ES-I3 (cell line): ENCODE results near the gene RASSF1.

Source experiments
- H3K36me3 ChIP-seq: 2 replicates; pipeline ENCODE4 v1.6.1; 2013; ENCODE audit warnings: mild to moderate bottlenecking, low read length, control low read depth, moderate library complexity; ENCODE audit not compliant: insufficient read depth
- H3K4me1 ChIP-seq: 2 replicates; pipeline ENCODE4 v1.6.1; 2013; ENCODE audit warnings: mild to moderate bottlenecking, control low read depth, low read length; ENCODE audit not compliant: insufficient read depth
- H3K9ac ChIP-seq: 2 replicates; pipeline ENCODE4 v1.6.1; 2013; ENCODE audit warnings: low read depth, mild to moderate bottlenecking, low read length, moderate library complexity
- H3K9me3 ChIP-seq: 2 replicates; pipeline ENCODE4 v1.6.1; 2013; ENCODE audit warnings: mild to moderate bottlenecking, low read length, moderate library complexity; ENCODE audit not compliant: control insufficient read depth, insufficient read depth

The RASSF1 gene, protein sequence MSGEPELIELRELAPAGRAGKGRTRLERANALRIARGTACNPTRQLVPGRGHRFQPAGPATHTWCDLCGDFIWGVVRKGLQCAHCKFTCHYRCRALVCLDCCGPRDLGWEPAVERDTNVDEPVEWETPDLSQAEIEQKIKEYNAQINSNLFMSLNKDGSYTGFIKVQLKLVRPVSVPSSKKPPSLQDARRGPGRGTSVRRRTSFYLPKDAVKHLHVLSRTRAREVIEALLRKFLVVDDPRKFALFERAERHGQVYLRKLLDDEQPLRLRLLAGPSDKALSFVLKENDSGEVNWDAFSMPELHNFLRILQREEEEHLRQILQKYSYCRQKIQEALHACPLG

DNA sequence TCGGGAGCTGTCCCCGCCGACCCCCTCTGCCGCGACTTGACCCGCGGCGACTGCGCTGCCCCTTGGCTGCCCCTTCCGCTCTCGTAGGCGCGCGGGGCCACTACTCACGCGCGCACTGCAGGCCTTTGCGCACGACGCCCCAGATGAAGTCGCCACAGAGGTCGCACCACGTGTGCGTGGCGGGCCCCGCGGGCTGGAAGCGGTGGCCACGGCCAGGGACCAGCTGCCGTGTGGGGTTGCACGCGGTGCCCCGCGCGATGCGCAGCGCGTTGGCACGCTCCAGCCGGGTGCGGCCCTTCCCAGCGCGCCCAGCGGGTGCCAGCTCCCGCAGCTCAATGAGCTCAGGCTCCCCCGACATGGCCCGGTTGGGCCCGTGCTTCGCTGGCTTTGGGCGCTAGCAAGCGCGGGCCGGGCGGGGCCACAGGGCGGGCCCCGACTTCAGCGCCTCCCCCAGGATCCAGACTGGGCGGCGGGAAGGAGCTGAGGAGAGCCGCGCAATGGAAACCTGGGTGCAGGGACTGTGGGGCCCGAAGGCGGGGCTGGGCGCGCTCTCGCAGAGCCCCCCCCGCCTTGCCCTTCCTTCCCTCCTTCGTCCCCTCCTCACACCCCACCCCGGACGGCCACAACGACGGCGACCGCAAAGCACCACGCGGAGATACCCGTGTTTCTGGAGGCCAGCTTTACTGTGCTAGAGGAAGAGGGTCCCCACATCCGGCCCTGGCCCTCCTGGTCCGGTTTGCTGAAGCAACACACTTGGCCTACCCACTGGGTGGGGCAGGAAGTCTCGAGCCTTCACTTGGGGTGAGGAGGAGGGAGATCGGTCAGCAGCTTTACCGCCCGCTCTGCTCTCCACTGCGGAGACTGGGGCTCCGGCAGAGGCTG is at the start of gene RASSF1:
Gene RASSF1 (minus strand): TSS at position 389 of the 882 bp plus-strand sequence. CDS start 31 bp downstream, at position 358.
- H3K9ac ChIP-seq, result peak within 1 kb of the TSS; percentile 65
- no peaks in the 10 kb centered on the region for H3K36me3 ChIP-seq
- no peaks in the 10 kb centered on the region for H3K9me3 ChIP-seq
- peaks cover 5% of the 10 kb centered on the region for H3K4me1 ChIP-seq

DNA sequence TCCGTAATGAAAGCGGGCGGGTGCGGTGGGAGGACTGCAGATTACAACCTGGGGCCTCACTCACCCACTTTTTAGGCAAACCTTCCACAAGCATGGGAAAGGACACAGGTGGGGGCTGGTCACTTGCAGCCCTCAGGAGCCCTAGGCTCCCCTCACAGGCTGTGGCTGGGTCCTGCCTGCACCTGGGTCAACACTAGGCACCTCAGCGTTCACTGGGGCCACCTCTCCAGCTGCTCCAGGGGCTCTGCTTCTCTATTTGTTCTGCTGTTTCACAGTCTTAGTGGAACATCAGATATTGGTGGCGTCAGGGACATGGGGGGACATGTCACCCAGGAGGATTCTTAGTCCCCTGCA is 48.8 kb upstream of the RASSF1 start:
- H3K4me1 ChIP-seq, result no peaks in the 10 kb centered on the region; the same call in 1 of the 2 replicates
- H3K36me3 ChIP-seq, result no peaks in the 10 kb centered on the region
- no peak overlapping the region for H3K9ac ChIP-seq
- H3K9me3 ChIP-seq, result no peaks in the 10 kb centered on the region

DNA sequence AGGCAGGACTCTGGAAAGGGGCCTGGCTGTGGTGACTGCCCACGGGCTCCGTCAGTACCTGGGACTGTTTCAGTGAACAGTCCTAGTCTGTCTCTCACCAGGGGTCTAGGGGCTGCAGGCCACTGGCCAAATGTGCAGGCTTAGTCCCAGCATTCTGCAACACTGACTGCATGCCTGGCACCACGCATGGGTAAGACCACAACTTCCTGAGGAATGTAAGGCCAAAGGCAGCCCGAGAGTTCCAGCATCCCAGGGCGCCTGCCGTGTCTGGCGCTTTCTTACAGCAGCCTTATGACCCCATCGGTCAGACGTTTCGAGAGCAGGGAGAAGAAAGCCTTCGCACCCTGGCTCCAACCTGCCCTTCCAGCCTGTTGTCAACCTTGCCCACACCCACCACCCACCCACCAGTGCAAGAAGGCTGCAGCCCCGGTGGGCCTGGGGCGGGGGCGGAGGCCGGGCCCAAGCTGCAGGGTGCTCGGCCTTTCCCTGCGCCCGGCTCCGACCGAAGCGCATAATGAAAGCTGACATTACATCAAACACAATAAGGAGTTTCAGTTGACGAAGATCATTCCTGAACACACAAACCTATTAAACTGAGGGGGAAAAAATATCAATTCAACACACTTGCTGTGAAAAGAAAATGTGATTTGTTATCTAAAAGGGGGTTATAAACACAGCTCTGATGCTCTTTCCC is 48.2 kb upstream of the RASSF1 start:
- Histone ChIP-seq H3K9ac (no peak overlapping the region), H3K36me3 (no peaks in the 10 kb centered on the region), H3K9me3 (no peaks in the 10 kb centered on the region), H3K4me1 (no peaks in the 10 kb centered on the region; the same call in 1 of the 2 replicates)

DNA sequence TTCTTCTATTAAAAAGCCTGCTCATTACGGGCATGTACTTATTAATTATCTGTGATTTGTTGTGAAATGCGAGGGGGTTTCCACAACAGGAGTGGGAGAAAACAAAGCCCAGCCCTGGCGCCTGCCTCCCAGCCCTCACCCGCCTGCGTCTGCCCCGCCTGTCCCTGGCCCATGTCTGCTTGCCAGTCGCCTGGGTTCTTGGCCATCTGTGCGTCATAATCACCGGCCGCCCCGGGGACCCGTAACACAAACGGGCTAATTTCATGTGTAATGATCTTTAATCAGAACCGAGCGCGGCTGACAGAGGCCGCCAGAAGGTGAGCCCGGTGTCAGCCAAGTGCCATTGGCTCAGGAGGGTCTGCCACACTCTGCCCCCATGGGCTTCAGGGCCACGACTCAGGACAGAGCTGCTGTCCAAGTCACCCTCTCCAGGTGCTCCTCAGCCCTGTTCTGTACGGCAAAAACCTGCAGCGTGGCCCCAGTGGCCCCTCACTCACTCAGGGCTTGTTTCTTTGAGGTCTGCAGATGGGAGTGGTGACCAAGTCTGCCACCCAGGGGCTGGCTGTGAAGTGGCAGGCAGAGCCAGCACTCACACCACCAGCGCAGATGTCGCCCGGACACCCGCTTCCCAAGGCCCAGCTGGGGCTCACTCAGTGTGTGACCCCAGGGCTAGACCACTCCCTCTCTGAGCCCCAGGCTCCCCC is 47.5 kb upstream of the RASSF1 start:
- Histone ChIP-seq H3K4me1 (no peaks in the 10 kb centered on the region; the same call in 1 of the 2 replicates), H3K9ac (no peak overlapping the region), H3K9me3 (no peaks in the 10 kb centered on the region), H3K36me3 (no peaks in the 10 kb centered on the region)

DNA sequence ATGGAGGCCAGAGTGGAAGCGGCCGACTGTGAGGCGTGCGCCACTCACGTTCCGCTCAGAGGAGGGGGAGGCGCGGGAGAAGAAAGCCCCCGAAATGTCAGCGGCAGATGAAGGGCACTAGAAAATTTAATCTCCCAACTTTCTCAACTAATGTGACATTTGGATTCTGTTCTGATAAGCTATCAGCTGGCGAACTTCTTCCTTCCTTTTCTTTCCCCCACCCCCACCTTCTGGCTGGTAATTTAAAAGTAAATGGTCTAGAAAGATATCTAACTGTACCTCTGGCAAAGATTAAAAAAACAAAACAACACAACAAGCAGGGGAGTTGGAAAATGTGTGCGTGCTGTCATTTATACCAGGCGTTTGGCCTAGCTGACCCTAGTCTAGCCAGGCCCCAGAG is 45.1 kb upstream of the RASSF1 start:
- H3K36me3 ChIP-seq, result no peaks in the 10 kb centered on the region
- no peaks in the 10 kb centered on the region for H3K9me3 ChIP-seq
- no peaks in the 10 kb centered on the region; the same call in 1 of the 2 replicates for H3K4me1 ChIP-seq
- H3K9ac ChIP-seq, result no peak overlapping the region

DNA sequence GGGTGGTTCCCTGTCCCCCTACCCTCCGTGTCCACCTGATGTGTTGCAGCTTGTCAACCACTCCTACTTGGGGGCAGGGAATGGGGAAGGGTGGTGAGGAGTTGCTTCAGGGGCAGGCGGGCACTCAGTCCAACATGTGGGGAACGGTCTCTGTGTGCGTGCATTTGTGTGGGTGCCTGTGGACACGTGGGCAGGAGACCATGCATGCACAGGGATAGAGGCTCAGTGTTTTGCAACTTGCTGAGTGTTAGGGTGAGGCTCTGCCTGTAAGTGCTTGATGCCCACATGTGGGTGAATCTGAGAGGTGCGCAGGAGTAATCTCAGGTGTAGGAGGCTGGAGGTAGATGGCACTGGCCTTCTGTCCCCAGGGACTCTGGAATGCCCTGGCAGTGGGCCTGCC is 43.1 kb upstream of the RASSF1 start:
- H3K36me3 ChIP-seq, result no peaks in the 10 kb centered on the region
- H3K9me3 ChIP-seq, result no peaks in the 10 kb centered on the region
- H3K4me1 ChIP-seq, result no peaks in the 10 kb centered on the region; the same call in 1 of the 2 replicates
- no peak overlapping the region for H3K9ac ChIP-seq

DNA sequence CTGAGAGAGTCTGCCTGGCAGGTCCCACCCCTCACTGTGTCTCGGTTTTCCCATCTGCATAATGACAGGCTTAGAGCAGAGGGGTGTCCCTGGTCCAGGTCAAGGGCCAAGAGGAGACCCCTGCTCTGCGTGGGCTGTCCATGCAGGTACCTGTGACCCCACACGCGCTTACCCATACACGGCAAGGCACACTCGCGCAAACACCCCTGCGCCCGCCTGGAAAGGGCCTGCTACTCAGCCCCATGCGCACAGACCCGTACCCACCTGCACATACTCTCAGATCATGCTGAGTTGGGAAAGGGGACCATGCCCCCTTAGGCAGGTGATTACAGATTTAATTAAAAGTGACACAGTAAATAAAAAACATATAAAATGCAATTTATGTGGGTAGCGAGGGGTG is 42.1 kb upstream of the RASSF1 start:
- H3K9me3 ChIP-seq, result no peaks in the 10 kb centered on the region
- no peaks in the 10 kb centered on the region for H3K4me1 ChIP-seq
- H3K9ac ChIP-seq, result no peak overlapping the region
- H3K36me3 ChIP-seq, result no peaks in the 10 kb centered on the region

DNA sequence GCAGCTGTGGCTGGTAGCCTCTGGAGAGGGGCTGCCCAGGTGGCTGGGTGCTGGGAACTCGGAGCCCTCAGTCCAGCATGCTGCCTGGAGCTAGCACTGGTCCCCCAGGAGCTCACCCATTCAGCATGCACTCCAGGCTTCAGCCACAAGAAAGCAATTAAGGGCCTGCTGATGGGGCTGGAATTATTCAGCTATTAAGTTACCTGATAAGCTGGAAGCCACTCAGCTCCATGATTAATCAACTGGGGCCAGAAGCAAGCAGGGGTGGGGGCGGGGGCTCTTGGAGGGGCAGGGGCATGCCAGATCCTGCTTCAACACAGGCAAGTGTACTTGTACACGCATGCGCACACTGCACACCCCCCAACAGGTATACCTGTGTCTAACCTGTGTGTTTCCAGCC is 40.7 kb upstream of the RASSF1 start:
- Histone ChIP-seq H3K9ac (no peak overlapping the region), H3K36me3 (no peaks in the 10 kb centered on the region), H3K4me1 (no peaks in the 10 kb centered on the region), H3K9me3 (no peaks in the 10 kb centered on the region)

DNA sequence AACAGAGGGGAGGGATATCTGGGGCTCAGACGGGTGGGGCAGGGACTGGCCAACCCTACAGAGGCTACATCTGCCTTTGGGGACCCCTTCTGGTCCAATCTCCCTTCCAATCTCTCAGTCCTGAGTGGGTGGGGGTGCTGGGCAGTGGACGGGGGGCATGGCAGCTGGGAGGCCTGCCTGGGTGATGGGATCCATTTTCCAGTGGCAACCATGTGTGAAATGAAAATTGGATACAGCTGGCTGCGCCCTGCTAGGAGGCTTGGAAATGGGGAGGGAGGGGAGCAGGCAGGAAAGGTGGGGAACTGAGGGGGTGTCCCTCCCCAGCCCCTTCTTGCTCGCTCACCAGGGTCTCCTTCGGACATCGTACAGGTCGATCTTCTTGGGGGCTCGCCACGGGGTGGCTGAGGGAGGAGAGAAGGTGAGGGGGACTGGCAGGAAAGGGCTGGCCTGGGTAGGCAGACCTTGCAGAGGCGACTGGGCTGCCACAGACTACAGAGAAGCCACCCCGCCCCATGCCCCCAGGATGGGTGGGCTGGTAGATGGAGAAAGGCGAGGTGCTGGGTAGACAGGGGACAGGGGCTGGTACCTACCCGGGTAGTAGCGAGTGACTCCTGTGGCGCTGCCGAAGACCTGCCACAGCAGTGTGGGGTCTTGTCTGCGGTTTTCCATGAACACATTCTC is 39.9 kb upstream of the RASSF1 start:
- H3K36me3 ChIP-seq, result no peaks in the 10 kb centered on the region
- H3K9me3 ChIP-seq, result no peaks in the 10 kb centered on the region
- H3K4me1 ChIP-seq, result no peaks in the 10 kb centered on the region; the same call in 1 of the 2 replicates
- no peak overlapping the region for H3K9ac ChIP-seq

DNA sequence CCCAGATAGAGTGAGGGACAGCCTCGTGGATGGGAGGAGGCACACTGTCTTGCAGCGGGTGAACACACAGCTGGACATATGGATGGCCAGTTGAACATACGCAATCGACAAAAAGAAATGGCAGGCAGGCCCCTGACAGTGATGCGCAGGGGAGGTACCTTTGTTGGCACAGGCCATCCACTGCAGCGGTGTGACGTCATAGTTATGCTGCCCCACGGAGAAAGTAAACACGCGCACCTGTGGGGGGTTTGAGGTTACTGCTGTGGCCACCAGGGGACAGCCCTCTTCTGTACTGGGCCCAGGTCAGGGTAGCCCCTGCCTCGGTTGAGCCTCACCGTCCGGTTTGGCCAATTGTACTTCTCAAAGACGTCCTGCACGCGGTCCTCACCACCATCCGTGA is 38.1 kb upstream of the RASSF1 start:
- Histone ChIP-seq H3K4me1 (peaks cover 9% of the 10 kb centered on the region; the same call in 1 of the 2 replicates), H3K9ac (no peak overlapping the region), H3K9me3 (no peaks in the 10 kb centered on the region), H3K36me3 (no peaks in the 10 kb centered on the region)

DNA sequence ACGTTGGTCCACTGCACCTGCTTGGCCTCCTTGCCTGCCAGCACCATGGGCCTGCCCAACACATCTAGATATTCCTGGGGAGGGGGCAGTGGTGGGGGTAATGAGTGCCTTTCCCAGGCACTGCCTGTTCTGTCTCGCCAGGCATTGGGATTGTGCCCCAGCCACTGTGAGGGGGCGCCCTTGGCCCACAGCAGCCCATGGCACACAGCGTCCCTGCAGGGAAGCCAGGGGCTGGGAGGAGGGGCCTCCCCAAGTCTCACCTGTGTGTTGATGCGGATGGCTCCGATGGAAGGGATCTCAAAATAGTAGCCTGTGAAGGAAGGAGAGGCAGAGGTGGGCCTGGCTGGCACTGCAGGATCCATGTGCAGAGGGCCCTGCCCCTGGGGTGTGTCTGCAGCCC is 37.4 kb upstream of the RASSF1 start:
- Histone ChIP-seq H3K9me3 (no peaks in the 10 kb centered on the region), H3K36me3 (no peaks in the 10 kb centered on the region), H3K9ac (no peak overlapping the region), H3K4me1 (peaks cover 11% of the 10 kb centered on the region; the same call in 1 of the 2 replicates)

DNA sequence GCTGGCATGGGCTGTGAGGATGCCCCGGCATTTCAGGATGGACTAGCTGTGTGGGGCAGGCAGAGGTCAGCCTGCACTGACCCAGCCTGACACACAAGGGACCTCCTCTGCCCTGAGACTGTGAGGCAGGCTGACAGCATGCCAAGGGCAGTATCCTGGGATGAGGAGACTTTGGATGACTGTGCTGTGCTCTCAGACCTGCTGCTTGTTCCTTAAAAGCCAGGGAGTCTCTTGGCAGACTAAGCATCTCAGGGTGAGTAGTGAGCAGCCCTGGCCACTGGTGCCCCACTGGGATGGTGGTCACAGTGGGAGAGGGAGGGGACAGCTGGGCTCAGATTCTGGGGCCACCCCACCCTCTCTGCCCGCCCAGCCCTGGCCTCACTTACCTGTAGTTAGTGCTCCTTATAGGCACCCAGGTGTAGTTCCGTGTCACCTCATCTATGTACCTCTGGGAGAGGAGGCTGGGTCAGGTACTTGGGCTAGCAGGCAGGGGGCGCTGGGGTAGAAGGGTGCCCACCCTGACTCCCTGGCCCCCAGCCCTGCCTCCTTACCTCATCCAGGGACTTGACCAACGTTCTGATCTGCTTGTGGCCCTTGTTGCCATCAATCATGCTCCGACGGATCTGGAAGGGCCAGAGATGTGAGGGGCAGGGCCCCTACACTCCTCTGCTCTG is 34.8 kb upstream of the RASSF1 start:
- H3K36me3 ChIP-seq, result no peaks in the 10 kb centered on the region
- no peaks in the 10 kb centered on the region for H3K9me3 ChIP-seq
- no peak overlapping the region for H3K9ac ChIP-seq
- peaks cover 17% of the 10 kb centered on the region; the same call in 1 of the 2 replicates for H3K4me1 ChIP-seq
